GM20000 (cell line): Measurements from ENCODE around the gene ABHD14A.
A peak's percentile ranks its signal among the peaks of the same experiment; 100 is the strongest.

Source experiments
- DNase-seq: peaks from one replicate; pipeline ENCODE4 v3.0.0; 2012; ENCODE audit warnings: low spot score
- TF ChIP-seq, protein P1 (sequence below): IDR thresholded peaks from 2 replicates; pipeline ENCODE4 v1.5.1; 2012; ENCODE audit warnings: mild to moderate bottlenecking, control low read depth; ENCODE audit errors: extremely low read depth, missing control alignments

ABHD14A gene

DNA sequence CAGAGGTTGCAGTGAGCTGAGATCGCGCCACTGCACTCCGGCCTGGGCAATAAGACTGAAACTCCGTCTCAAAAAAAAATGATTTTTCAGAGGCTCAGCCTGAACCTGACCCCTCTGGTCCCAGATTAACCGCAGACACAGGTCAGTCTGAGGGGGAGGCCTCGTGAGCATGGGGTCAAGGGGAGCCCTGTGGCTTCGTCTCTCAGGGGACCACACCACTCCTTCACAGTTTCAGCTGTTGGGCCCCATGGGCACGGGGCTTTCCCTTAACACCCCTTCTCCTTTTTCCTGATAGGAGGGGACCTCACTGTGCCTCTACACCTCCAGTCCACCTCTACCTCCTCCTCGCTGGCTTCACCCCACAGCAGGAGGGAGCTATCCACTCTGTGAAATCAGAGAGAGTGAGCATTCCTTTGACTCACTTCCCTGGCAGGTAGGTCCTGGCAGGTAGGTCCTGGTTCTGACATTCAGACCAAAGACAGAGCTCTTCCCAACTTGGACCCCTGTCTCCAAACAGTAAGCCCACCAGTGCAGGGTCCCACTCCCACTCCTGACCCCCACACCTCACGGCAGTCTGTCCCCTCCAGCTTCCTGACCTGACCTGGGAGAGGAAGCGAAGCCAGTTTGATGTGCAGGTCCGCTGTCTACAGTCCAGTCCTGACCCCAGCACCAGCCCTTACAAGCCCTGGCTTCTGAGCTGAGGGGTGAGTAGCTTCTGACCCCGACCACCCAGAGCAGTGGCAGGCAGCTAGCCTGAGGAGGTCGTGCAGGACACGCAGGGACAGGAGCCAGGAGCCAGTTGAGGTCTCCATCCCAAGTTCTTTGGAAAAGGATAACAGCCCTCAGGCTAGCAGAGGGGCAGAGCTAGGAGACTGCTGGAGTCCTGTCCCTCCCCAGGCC, 42.1 kb upstream of the ABHD14A start:
- TF ChIP-seq, protein P1, sequence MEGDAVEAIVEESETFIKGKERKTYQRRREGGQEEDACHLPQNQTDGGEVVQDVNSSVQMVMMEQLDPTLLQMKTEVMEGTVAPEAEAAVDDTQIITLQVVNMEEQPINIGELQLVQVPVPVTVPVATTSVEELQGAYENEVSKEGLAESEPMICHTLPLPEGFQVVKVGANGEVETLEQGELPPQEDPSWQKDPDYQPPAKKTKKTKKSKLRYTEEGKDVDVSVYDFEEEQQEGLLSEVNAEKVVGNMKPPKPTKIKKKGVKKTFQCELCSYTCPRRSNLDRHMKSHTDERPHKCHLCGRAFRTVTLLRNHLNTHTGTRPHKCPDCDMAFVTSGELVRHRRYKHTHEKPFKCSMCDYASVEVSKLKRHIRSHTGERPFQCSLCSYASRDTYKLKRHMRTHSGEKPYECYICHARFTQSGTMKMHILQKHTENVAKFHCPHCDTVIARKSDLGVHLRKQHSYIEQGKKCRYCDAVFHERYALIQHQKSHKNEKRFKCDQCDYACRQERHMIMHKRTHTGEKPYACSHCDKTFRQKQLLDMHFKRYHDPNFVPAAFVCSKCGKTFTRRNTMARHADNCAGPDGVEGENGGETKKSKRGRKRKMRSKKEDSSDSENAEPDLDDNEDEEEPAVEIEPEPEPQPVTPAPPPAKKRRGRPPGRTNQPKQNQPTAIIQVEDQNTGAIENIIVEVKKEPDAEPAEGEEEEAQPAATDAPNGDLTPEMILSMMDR: no peak
- peak; percentile 4 for DNase-seq

DNA sequence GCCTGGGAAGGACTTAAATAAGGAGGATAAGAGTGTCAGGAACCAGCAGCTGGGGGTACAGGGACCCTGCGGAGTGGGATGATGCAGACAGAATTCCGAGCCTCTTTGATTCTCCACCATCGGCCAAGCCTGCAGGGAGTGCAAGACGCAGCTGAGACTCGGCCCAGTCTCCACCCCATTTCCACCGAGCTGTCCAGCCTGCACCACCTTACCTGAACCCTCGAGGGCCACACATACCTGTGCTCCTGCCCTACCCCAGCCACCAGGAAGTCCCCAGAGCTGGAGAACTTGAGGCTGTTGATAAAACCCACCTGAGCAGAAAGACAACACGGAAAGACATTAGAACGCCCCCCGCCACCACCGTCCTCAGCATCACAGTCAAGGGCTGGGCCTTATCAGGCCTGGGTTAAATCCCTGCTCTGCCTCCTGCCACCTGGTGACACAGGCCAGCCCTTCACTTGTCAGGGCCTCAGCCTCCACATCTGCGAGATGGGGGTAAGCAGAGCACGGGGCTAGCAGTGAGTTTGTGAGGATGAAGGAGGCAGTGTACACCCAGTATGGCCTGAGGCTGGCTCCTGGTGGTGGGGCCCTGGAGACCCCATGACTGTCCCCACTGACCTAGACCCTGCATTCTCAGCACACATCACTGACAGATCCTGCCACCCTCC, 41.3 kb upstream of the ABHD14A start:
- no peak for DNase-seq
- TF ChIP-seq, protein P1: no peak

DNA sequence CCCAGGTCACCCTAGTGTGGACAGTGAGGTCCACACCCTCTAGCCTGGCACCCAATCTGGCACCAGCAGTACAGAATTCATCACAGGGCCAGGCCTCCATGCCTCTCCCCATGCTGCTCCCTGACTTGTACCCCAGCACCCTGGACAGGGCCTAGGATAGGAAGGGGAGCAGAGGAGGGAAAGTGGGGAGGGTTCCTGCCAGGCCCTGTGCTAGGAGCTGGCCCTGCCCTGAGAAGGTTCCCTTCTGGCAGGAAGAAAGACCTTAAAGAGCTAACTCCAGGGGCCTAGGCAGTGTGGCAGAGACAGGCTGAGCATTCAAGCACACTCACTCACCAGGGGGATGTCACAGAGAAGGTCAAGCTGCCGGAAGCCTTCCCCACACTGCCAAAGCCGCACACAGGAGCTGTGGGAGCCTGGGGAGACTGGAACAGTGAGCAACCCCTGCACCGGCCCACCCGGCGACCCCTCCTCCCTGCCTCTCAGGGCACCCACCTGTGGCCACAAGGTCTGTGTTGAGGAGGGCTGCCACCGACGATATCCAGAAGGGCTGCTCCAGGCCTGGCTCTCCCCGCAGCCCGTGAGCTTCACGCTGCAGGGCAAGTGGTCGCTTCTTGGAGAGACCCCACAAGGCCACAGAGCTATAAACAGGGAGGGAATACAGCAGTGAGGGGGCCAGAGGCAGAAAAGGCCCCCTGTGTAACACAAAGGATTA, 40.6 kb upstream of the ABHD14A start:
- TF ChIP-seq, protein P1: no peak
- DNase-seq: no peak

DNA sequence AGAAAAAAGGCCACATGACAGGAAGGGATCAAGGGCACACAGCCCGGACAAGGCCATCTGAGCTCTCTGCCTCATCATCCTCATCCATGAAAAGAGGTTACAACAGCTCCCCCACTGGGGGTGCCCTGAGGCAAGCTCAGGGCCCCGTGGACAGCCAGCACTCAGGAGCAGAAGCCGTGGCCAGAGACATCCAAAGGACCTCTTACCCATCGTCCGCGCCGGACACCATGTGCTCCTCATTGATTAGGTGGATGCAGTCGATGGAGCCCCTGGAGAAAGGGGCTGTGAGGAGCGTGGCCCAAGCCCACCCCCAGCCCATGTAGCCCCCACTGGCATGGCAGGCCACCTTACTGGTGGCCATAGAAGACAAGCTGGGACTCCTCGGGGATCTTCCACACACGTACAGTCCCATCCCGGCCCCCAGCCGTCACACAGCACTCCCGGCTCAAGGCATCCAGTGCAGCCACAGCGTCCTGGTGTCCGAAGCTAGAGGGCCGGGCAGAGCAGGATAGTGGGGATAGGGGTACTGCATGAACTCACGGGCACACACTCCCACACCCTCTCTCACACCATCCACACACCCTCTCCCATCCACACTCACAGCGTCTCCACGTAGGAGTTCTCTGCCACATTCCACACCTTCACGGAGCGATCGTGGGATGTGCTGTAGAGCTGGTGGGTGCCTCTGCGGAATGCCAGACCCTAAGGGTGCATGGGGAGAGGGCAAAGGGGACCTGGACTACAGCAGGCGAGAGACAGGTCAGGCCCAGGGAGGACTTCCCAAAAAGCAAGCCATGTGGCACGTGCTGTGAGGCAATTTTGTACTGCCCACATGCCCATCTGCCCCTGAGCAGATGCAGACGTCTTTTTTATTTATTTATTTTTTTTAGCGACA, 39.6 kb upstream of the ABHD14A start:
- TF ChIP-seq, protein P1: no peak
- no peak for DNase-seq

DNA sequence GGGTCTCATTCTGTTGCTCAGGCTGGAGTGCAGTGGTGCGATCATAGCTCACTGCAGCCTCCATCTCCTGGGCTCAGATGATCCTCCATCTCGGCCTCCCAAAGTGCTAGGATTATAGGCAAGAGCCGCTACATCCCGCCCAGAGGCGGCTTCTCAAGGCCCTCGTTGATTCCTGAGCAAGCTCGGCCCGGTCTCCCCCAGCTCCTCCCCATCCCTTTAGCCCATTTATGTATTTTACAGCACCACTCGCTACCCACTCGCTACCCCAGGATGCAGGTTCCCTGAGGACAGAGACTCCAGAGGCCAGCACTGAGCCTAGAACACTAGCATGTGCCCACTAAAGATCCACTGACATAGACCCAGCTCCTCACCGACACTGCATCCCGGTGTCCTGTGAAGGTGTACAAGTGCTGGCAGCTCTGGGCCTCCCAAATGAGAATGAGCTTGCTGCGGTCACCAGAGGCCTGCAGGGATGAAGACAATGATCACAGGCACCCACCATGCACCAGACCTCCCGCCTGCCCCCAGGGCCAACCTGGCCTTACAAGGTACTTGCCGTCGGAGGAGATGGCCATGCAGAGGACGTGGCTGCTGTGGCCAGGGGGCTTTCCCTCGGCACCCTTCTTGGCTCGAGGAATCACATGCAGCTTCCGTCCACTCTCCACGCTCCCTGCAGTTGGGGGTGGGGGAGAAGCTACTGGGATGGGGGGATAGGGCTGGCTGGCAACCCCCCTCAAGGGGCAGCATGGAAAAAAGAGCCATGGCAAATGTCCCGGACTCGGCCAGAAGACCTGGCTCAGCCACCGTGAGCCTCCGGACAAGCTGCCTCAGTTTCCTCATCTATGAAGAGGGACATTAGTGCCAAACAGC, 38.7 kb upstream of the ABHD14A start:
- TF ChIP-seq, protein P1: no peak
- DNase-seq: no peak

DNA sequence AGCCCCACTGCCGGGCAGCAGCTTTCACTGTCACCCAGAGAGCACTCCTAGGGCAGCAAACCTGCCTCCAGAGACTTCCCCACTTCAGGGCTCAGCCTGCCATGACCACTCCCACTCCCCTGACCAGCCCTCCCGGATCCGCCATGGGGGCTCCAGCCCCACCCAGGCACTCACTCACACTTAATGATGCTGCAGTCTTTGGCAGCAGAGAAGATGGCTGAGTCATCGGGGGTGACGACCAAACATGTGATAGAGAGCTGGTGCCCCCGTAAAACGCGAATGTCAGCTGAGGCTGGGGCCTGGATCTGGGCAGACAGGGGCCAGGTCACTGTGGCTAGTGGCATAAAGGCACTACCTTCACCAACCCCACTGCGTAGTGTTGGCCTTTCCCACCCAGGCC, 37.9 kb upstream of the ABHD14A start:
- TF ChIP-seq, protein P1: no peak
- DNase-seq: no peak
